Epithelial cell of esophagus (primary cell): ENCODE results near the gene DSCAM.

Source experiments
- DNase-seq: peaks from one replicate; pipeline ENCODE4 v3.0.0; 2010; ENCODE audit warnings: low read depth
- H3K4me3 ChIP-seq: 2 replicates; pipeline ENCODE4 v1.5.1; 2011; ENCODE audit warnings: mild to moderate bottlenecking, low read length, control low read depth
- TF ChIP-seq, protein P1 (sequence below): IDR thresholded peaks from 2 replicates; pipeline ENCODE4 v1.5.1; 2011; ENCODE audit warnings: low read depth, mild to moderate bottlenecking, low read length, control low read depth, inconsistent platforms; ENCODE audit not compliant: insufficient read depth; ENCODE audit errors: missing control alignments

Gene DSCAM

DNA sequence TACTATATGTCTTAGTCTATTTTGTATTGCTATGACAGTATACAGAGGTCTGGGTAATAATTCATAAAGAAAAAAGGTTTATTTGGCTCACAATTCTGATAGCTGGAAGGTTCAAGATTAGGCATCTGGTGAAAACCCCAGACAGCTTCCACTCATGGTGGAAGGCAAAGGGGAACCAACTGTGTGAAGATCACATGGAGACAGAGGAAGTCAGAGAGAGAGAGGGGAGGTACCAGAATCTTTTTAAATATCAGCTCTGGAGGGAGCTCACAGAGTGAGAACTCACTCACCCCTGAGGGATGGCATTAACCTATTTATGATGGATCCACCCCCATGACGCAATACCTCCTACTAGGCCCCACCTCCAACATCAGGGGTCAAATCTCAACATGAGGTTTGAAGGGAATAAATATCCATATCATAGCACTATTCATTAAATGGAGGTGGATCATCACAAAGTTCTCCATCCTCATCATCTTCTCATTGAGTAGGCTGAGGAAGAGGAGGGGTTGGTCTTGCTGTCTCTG, 290.5 kb downstream of the DSCAM start:
- TF ChIP-seq, protein P1, sequence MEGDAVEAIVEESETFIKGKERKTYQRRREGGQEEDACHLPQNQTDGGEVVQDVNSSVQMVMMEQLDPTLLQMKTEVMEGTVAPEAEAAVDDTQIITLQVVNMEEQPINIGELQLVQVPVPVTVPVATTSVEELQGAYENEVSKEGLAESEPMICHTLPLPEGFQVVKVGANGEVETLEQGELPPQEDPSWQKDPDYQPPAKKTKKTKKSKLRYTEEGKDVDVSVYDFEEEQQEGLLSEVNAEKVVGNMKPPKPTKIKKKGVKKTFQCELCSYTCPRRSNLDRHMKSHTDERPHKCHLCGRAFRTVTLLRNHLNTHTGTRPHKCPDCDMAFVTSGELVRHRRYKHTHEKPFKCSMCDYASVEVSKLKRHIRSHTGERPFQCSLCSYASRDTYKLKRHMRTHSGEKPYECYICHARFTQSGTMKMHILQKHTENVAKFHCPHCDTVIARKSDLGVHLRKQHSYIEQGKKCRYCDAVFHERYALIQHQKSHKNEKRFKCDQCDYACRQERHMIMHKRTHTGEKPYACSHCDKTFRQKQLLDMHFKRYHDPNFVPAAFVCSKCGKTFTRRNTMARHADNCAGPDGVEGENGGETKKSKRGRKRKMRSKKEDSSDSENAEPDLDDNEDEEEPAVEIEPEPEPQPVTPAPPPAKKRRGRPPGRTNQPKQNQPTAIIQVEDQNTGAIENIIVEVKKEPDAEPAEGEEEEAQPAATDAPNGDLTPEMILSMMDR, result no peak
- DNase-seq, result no peak
- H3K4me3 ChIP-seq, result no peak overlapping the region

DNA sequence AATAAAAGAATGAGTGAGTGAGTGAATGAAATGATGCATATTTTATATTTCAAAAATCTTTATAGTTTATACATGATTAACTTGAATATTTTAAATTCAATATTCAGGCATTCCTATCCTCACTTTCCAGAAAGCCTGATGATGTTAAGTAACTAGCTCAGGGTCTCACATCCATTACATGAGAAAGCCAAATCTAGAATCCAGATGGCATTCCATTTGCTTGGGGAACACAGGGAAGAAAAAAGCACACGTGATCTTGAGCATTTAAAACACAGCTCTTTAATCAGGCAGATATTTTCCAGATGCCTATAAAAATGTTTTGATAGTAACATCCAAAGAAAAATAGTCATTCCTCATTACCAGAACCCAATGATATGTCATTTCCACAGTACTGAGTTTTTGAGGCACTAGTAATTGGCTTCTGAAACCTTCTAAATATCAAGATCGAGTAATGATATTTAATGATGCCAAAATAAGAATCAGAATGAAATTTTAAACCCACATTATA, 291.9 kb downstream of the DSCAM start:
- no peak overlapping the region for H3K4me3 ChIP-seq
- TF ChIP-seq, protein P1, result no peak
- no peak for DNase-seq

DNA sequence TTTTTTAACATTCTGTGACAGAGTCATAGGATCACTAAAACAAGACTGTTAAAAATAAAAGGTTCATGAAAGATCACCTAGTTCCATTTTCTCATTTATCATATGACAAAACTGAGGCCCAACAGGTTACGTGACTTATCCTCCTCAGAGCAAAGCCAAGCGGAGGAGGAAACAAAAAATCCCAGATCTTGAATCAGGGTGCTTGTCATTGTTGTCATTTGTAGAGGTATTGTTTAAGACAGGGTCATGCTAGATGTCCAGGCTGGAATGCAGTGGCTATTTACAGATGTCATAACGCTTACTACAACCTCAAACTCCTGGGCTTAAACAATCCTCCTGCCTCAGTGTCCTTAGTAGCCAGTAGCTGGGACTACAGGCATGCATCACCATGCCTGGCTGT, 293.2 kb downstream of the DSCAM start:
- DNase-seq, result no peak
- TF ChIP-seq, protein P1, result no peak
- no peak overlapping the region for H3K4me3 ChIP-seq

DNA sequence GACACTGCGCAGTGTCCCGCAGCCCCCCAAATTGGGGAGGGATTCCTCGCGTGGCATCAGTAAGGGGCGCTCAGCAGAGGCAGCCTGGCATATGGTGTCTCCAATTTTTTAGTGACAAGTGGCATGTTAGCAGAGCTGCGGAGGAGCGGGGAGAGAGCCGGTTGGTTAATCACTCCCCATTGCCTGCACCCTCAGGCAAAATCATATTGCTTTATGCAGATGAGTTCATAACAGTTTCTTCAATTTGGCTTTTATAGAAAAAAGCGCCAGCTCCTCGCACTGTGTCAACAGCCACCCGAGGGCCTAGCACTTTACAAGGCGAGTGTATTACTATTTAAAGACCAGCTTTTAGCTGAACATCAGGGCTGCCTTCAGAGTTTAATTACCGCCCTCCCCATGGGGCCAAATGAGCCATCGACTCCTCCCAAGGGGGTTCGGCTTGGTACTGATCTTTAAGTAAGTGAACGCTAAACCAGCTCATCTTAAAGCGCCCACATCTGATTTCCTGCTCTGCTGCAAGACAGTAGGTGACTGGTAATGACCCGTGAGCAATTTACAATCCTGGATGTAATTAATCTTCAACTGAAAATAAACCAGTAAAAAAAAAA, 298.9 kb downstream of the DSCAM start:
- TF ChIP-seq, protein P1, result no peak
- no peak for DNase-seq
- H3K4me3 ChIP-seq, result no peak overlapping the region

DNA sequence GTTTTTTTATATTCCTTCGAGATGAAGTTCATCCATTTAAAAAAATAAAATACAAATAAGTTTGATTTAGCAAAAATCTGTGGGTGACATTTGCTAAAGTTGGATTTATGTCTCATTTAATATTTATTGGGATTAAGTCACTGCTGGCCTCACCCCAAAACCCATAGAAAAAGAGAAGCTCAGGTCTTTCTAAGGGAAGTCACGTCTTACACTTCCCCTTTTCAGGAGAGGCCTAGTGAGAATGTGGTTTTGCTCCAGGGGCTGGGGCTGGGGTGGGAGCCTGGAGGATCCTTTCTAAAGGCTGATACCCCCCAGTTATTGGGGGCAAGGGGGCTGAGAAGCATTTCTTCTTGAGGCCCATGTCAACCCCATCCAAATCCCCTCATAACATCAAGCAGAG, 300.3 kb downstream of the DSCAM start:
- no peak overlapping the region for H3K4me3 ChIP-seq
- DNase-seq, result no peak
- TF ChIP-seq, protein P1, result no peak

DNA sequence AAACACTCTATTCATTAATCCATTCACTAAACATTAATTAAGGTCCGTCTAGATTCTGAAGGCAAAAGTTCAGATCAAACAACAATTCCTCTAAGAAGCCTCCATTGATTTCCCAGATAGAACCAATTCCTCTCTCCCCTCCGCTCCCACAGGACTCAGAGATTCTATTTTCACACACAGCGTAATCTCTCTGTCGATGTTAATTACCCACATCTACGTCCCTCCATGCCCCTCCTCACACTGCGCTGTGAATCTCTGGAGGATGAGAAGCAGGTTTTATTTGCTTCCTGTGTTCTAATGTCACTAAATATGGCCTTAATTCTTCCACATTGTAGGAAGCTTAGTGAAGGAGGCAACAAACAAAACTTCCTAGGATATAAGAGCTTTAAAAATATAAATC, 306.7 kb downstream of the DSCAM start:
- H3K4me3 ChIP-seq, result no peak overlapping the region
- no peak for DNase-seq
- TF ChIP-seq, protein P1, result no peak

DNA sequence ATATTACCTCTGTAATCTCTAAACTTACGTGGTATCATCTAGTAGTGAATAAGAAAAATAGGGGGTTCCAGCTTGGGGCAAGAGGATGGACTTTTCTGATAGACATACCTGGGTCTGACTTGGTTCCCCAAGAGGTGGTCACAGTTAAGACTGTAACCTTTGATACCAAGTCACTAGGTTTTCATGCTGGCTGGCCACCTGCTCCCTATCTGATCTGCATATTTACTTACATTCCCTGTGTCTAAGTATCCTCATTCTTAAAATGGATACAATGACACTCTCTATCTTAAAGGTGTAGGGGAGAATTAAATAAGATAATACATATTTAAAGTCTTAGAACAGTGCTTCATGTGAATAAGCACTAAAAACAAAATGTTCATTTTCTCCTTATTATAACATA, 312.1 kb downstream of the DSCAM start:
- TF ChIP-seq, protein P1, result no peak
- H3K4me3 ChIP-seq, result no peak overlapping the region
- DNase-seq, result no peak
